ENCODE results near the gene CLTC. TPM values are rescaled to one million over a fixed set of nuclear protein-coding genes. Genes with fewer than 3 reads are reported as not detected.

The CLTC gene
- total RNA-seq, 1 donor from 2014 or later: 255 TPM

DNA sequence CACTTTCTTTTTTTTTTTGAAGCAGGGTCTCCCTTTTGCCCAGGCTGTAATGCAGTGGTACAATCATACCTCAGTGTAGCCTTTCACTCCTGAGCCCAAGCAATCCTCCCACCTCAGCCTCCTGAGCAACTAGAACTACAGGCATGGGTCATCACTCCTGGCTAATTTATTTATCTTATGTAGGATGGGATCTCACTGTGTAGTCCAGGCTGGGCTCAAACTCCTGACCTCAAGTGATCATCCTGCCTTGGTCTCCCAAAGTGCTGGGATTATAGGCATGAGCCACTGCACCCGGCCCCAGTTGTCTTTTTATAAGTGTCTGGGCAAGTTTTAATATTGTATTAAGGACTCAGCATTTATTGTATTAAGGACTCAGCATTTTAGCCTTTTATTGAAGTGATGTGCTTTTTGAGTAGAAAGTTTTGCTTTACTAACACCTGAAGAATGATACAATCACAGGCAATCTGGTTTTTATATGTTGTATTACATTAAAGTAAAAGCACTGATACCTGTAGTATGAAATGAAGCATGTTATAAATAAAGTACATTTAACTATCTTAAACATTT, 110.7 kb downstream of the CLTC start:
- DNase-seq: no peak

DNA sequence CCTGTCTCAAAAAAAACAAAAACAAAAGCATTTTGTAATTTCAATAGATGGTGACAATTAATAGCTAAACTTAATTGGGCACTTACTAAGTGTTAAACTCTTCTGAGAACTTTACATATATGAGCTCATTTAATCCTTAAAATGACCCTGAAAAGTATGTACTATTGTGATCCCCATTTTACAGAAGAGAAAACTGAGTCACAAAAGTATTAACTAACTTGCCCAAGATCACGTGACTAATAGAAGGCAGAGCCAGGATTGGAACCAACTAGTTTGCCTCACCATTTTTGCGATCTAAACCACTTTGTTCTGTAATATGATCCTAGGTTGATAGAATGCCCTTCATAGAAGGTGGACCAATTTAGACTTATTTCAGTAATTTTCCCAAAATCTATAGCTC, 114.0 kb downstream of the CLTC start:
- no peak for DNase-seq

DNA sequence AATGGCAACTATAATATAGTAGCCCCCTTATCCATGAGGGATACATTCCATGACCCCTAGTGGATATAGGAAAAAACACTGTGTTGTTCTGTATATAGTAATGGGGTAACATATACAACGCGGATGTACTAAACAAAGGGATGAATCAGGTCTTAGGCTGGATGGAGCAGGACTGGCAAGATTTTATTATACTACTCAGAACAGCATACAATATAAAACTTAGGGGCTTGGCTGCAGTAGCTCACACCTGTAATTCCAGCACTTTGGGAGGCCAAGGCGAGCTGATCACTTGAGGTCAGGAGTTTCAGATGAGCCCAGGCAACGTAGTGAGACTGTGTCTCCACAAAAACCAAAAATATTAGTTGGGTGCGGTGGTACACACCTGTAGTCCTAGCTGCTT, 114.5 kb downstream of the CLTC start:
- DNase-seq: no peak

DNA sequence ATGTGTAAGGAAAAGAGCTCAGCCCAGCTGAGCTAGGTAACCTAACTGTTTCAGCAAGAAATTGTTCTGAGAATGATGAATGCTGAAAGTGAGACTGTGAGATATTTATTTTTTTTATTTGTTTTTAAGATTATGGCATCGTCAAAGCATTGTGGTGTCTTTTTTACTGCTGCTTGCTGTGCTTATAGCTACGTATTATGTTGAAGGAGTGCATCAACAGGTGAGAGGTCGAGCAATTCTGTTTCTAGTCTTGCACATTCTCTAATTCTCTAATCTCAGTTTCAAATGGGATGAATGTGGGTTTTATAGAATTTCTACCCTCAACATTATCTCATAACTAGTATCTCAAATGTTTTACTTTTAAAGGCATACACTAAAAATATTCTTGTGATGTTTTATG, 117.6 kb downstream of the CLTC start:
- no peak for DNase-seq

DNA sequence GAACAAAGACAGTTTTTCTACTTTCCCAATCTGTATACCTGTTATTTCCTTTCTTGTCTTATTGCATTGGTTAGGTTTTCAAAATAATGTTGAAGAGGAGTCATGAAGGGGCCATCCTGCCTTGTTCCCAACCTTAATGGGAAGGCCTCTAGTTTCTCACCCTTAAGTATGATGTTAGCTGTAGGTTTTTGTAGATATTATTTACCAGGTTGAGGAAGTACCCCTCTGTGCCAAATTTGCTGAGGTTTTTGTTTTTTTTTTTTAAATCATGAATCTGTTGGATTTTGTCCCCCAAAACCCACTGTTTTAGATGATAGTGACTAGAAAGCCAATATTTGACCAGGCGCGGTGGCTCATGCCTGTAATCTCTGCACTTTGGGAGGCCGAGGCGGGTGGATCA, 124.1 kb downstream of the CLTC start:
- DNase-seq: no peak

DNA sequence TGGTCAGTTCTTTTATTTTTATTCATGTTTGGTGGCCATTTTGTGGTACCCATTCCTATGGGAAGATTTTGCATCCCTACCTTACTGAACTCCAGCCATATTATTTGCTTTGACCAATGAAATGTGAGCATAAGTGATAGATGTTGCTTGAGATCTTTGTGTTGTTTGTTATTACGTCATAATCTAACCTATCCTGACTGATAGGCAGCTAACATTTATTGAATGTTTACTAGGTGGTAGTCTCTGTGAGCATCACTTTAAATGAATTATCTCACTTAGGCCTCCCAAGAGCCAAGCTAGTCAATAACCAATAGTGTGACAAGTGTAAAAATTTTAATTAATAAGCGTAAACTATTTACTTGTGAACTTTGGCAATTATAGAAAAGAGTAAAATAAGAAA, 125.3 kb downstream of the CLTC start:
- no peak for DNase-seq

Other genes starting within 250 kb of the CLTC start
- 53.9 TPM for gene DHX40, start 54.3 kb upstream of the CLTC start, total RNA-seq
- gene PTRH2, start 87.5 kb downstream of the CLTC start, total RNA-seq: 19.4 TPM
- gene VMP1, start 87.8 kb downstream of the CLTC start, total RNA-seq: 203 TPM